Measurements from ENCODE around the gene PERCC1. TPM values are rescaled to one million over a fixed set of nuclear protein-coding genes. Genes with fewer than 3 reads are reported as not detected.

The PERCC1 gene
- total and polyA plus RNA-seq, 2 donors = not detected

GRCh38 chr16:1455190-1456171 lies 24.6 kb downstream of the PERCC1 start:
- Histone ChIP-seq H3K4me3 (ENCODE audit: low read depth, low read length) (no peak overlapping the region), H3K4me1 (ENCODE audit: insufficient read depth) (no peaks in the 10 kb centered on the region), H3K27ac (ENCODE audit: low read depth) (no peak overlapping the region), H3K36me3 (ENCODE audit: insufficient read depth) (peaks cover 7% of the 10 kb centered on the region)
- no peak for DNase-seq (ENCODE audit: extremely low spot score)
- 91% methylated on average over 41 of the region's 41 CpGs for WGBS

GRCh38 chr16:1456951-1457350 lies 26.1 kb downstream of the PERCC1 start:
- no peaks in the 10 kb centered on the region for H3K4me1 ChIP-seq (ENCODE audit: insufficient read depth)
- WGBS = 93% methylated on average over 16 of the region's 16 CpGs
- DNase-seq (ENCODE audit: extremely low spot score) = no peak
- H3K27ac ChIP-seq (ENCODE audit: low read depth) = no peak overlapping the region
- H3K36me3 ChIP-seq (ENCODE audit: insufficient read depth) = peaks cover 7% of the 10 kb centered on the region
- H3K4me3 ChIP-seq (ENCODE audit: low read depth, low read length) = no peak overlapping the region

- H3K36me3 ChIP-seq (ENCODE audit: insufficient read depth) = peaks cover 4% of the 10 kb centered on the region
- WGBS = 87% methylated on average over 42 of the region's 42 CpGs
Measured at GRCh38 chr16:1457489-1458245, 26.8 kb downstream of the PERCC1 start.

GRCh38 chr16:1458336-1458976 lies 27.6 kb downstream of the PERCC1 start:
- Histone ChIP-seq H3K36me3 (ENCODE audit: insufficient read depth) (peaks cover 4% of the 10 kb centered on the region), H3K4me1 (ENCODE audit: insufficient read depth) (no peaks in the 10 kb centered on the region), H3K4me3 (ENCODE audit: low read depth, low read length) (no peak overlapping the region), H3K27ac (ENCODE audit: low read depth) (no peak overlapping the region)
- no peak for DNase-seq (ENCODE audit: extremely low spot score)
- 94% methylated on average over 26 of the region's 26 CpGs for WGBS

More at GRCh38 chr16:1457489-1458245, 26.8 kb downstream of the PERCC1 start:
- H3K4me3 ChIP-seq (ENCODE audit: low read depth, low read length) = no peak overlapping the region
- H3K27ac ChIP-seq (ENCODE audit: low read depth) = no peak overlapping the region
- H3K4me1 ChIP-seq (ENCODE audit: insufficient read depth) = no peaks in the 10 kb centered on the region
- DNase-seq (ENCODE audit: extremely low spot score) = no peak

GRCh38 chr16:1458977-1459341 lies 28.1 kb downstream of the PERCC1 start:
- WGBS = 69% methylated on average over 14 of the region's 14 CpGs
- H3K4me1 ChIP-seq (ENCODE audit: insufficient read depth) = no peaks in the 10 kb centered on the region
- H3K27ac ChIP-seq (ENCODE audit: low read depth) = no peak overlapping the region
- no peak overlapping the region for H3K4me3 ChIP-seq (ENCODE audit: low read depth, low read length)
- DNase-seq (ENCODE audit: extremely low spot score) = no peak
- peaks cover 4% of the 10 kb centered on the region for H3K36me3 ChIP-seq (ENCODE audit: insufficient read depth)

- no peak overlapping the region for H3K27ac ChIP-seq (ENCODE audit: low read depth)
- no peak overlapping the region for H3K4me3 ChIP-seq (ENCODE audit: low read depth, low read length)
- H3K4me1 ChIP-seq (ENCODE audit: insufficient read depth) = no peaks in the 10 kb centered on the region
- no peak for DNase-seq (ENCODE audit: extremely low spot score)
- H3K36me3 ChIP-seq (ENCODE audit: insufficient read depth) = peaks cover 2% of the 10 kb centered on the region
- 77% methylated on average over 10 of the region's 10 CpGs for WGBS
Measured at GRCh38 chr16:1459967-1460366, 29.1 kb downstream of the PERCC1 start.

- no peaks in the 10 kb centered on the region for H3K4me1 ChIP-seq (ENCODE audit: insufficient read depth)
- no peak overlapping the region for H3K4me3 ChIP-seq (ENCODE audit: low read depth, low read length)
- no peak for DNase-seq (ENCODE audit: extremely low spot score)
- H3K36me3 ChIP-seq (ENCODE audit: insufficient read depth) = peaks cover 2% of the 10 kb centered on the region
- H3K27ac ChIP-seq (ENCODE audit: low read depth) = no peak overlapping the region
- 89% methylated on average over 30 of the region's 30 CpGs for WGBS
Measured at GRCh38 chr16:1460602-1461138, 29.8 kb downstream of the PERCC1 start.

- DNase-seq (ENCODE audit: extremely low spot score) = no peak
- WGBS = 74% methylated on average over 24 of the region's 24 CpGs
- no peak overlapping the region for H3K27ac ChIP-seq (ENCODE audit: low read depth)
- H3K4me1 ChIP-seq (ENCODE audit: insufficient read depth) = no peaks in the 10 kb centered on the region
- H3K36me3 ChIP-seq (ENCODE audit: insufficient read depth) = no peaks in the 10 kb centered on the region
- no peak overlapping the region for H3K4me3 ChIP-seq (ENCODE audit: low read depth, low read length)
Measured at GRCh38 chr16:1461146-1461545, 30.3 kb downstream of the PERCC1 start.

- Histone ChIP-seq H3K36me3 (ENCODE audit: insufficient read depth) (no peaks in the 10 kb centered on the region), H3K4me1 (ENCODE audit: insufficient read depth) (no peaks in the 10 kb centered on the region), H3K4me3 (ENCODE audit: low read depth, low read length) (no peak overlapping the region), H3K27ac (ENCODE audit: low read depth) (no peak overlapping the region)
- no peak for DNase-seq (ENCODE audit: extremely low spot score)
- WGBS = 90% methylated on average over 41 of the region's 41 CpGs
Measured at GRCh38 chr16:1464196-1464893, 33.5 kb downstream of the PERCC1 start.

GRCh38 chr16:1464894-1465566 lies 34.2 kb downstream of the PERCC1 start:
- H3K36me3 ChIP-seq (ENCODE audit: insufficient read depth) = no peaks in the 10 kb centered on the region
- 93% methylated on average over 33 of the region's 33 CpGs for WGBS
- H3K27ac ChIP-seq (ENCODE audit: low read depth) = no peak overlapping the region
- H3K4me3 ChIP-seq (ENCODE audit: low read depth, low read length) = no peak overlapping the region
- no peaks in the 10 kb centered on the region for H3K4me1 ChIP-seq (ENCODE audit: insufficient read depth)
- no peak for DNase-seq (ENCODE audit: extremely low spot score)

- Histone ChIP-seq H3K36me3 (ENCODE audit: insufficient read depth) (no peaks in the 10 kb centered on the region), H3K4me1 (ENCODE audit: insufficient read depth) (no peaks in the 10 kb centered on the region), H3K27ac (ENCODE audit: low read depth) (no peak overlapping the region), H3K4me3 (ENCODE audit: low read depth, low read length) (no peak overlapping the region)
- 94% methylated on average over 13 of the region's 13 CpGs for WGBS
- DNase-seq (ENCODE audit: extremely low spot score) = no peak
Measured at GRCh38 chr16:1465567-1465915, 34.7 kb downstream of the PERCC1 start.

GRCh38 chr16:1466054-1466453 lies 35.2 kb downstream of the PERCC1 start:
- DNase-seq (ENCODE audit: extremely low spot score) = no peak
- no peak overlapping the region for H3K4me3 ChIP-seq (ENCODE audit: low read depth, low read length)
- no peak overlapping the region for H3K27ac ChIP-seq (ENCODE audit: low read depth)
- no peaks in the 10 kb centered on the region for H3K36me3 ChIP-seq (ENCODE audit: insufficient read depth)
- H3K4me1 ChIP-seq (ENCODE audit: insufficient read depth) = no peaks in the 10 kb centered on the region
- 94% methylated on average over 24 of the region's 24 CpGs for whole genome bisulfite sequencing

All from urinary bladder (tissue), 4 donors.